Gastroesophageal sphincter (tissue), 3 donors: ENCODE measurements around the gene HPD.

ENCODE experiments used
- CTCF ChIP-seq, 4 experiments: fragments of 200-600 bp in 2 of 4; fragments of 450-650 bp in 2 of 4; sonication (generic) in 1 of 4; IDR thresholded peaks; one replicate each; pipeline ENCODE4 v1.5.1; 2017 to 2019; ENCODE audit warnings: antibody characterized with exemption in 4 of 4, mild to moderate bottlenecking in 2 of 4, moderate library complexity in 2 of 4
- EP300 ChIP-seq: sonication (generic); formaldehyde crosslinking; IDR thresholded peaks from one replicate; pipeline ENCODE4 v1.6.1; 2017; ENCODE audit warnings: antibody characterized with exemption, mild to moderate bottlenecking
- POLR2A ChIP-seq, 2 donors: fragments of 450-650 bp; IDR thresholded peaks; one replicate each; pipeline ENCODE4 v1.6.1; 2017; ENCODE audit warnings: antibody characterized with exemption in 2 of 2, mild to moderate bottlenecking in 2 of 2, moderate library complexity in 1 of 2

- TF ChIP-seq EP300 (no peak), POLR2A (IDR thresholded peaks at IDR 0.05) (no peak), CTCF (IDR thresholded peaks at IDR 0.05) (no peak)
Measured at GRCh38 chr12:121857322-121858246, 1.1 kb downstream of the HPD start.
